ENCODE results near the gene ING3.
"Not testable (repeated sequence)": the region's sequence is repeated elsewhere in the genome, so short reads cannot be mapped to it uniquely, and the experiment has no call there.

The ING3 gene

DNA sequence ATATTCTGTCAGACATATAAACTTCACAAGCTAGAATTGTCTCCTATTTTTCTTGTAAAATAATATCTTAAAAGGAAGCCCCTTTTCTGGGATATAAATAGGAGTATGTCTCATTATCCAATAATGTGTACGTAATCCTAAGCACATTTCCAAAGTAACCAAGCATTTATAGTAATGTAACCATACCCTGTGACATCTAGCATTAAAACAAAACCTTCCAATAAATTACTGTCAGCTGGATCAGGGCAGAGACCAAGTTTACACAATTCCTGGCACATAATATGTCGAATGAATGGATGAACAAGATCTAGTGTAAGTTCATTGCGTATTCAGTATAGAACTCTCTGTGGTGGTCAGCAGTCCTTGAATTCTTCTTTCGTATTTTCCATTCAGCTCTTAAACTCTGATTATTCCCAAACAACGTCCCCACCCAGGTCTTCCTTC is 52.2 kb downstream of the ING3 start:
- Histone ChIP-seq H3K9me3 (ENCODE audit: control insufficient read depth in 2 of 2, low read length in 2 of 2) (no peaks in the 10 kb centered on the region), H3K36me3 (ENCODE audit: control insufficient read depth in 2 of 2, insufficient read depth in 2 of 2, low read length in 2 of 2) (no peaks in the 10 kb centered on the region), H3K9ac (ENCODE audit: low read length in 2 of 2) (no peak overlapping the region), H3K4me1 (ENCODE audit: control insufficient read depth, insufficient read depth, low read length) (peaks cover 23% of the 10 kb centered on the region), H3K4me3 (ENCODE audit: low read length in 2 of 2) (no peak overlapping the region), H3K27me3 (ENCODE audit: control insufficient read depth in 1 of 2, insufficient read depth in 2 of 2, low read length in 2 of 2) (no peaks in the 10 kb centered on the region), H3K27ac (ENCODE audit: low read length) (peak overlapping the region; percentile 25)

GRCh38 chr7:121003986-121004685 is 53.6 kb downstream of the ING3 start:
- Histone ChIP-seq H3K9ac (ENCODE audit: low read length in 2 of 2) (no peak overlapping the region), H3K27ac (ENCODE audit: low read length) (no peak overlapping the region), H3K4me3 (ENCODE audit: low read length in 2 of 2) (no peak overlapping the region), H3K9me3 (ENCODE audit: control insufficient read depth in 2 of 2, low read length in 2 of 2) (no peaks in the 10 kb centered on the region), H3K27me3 (ENCODE audit: control insufficient read depth in 1 of 2, insufficient read depth in 2 of 2, low read length in 2 of 2) (no peaks in the 10 kb centered on the region), H3K36me3 (ENCODE audit: control insufficient read depth in 2 of 2, insufficient read depth in 2 of 2, low read length in 2 of 2) (no peaks in the 10 kb centered on the region), H3K4me1 (ENCODE audit: control insufficient read depth, insufficient read depth, low read length) (peaks cover 23% of the 10 kb centered on the region)

- not testable (repeated sequence) for H3K9ac ChIP-seq (ENCODE audit: low read length in 2 of 2); H3K27me3 ChIP-seq (ENCODE audit: control insufficient read depth in 1 of 2, insufficient read depth in 2 of 2, low read length in 2 of 2); H3K27ac ChIP-seq (ENCODE audit: low read length); H3K9me3 ChIP-seq (ENCODE audit: control insufficient read depth in 2 of 2, low read length in 2 of 2); H3K36me3 ChIP-seq (ENCODE audit: control insufficient read depth in 2 of 2, insufficient read depth in 2 of 2, low read length in 2 of 2); H3K4me3 ChIP-seq (ENCODE audit: low read length in 2 of 2)
- H3K4me1 ChIP-seq (ENCODE audit: control insufficient read depth, insufficient read depth, low read length) = peaks cover 23% of the 10 kb centered on the region
These were observed 54.5 kb downstream of the ING3 start for GRCh38 chr7:121005058-121005457.

DNA sequence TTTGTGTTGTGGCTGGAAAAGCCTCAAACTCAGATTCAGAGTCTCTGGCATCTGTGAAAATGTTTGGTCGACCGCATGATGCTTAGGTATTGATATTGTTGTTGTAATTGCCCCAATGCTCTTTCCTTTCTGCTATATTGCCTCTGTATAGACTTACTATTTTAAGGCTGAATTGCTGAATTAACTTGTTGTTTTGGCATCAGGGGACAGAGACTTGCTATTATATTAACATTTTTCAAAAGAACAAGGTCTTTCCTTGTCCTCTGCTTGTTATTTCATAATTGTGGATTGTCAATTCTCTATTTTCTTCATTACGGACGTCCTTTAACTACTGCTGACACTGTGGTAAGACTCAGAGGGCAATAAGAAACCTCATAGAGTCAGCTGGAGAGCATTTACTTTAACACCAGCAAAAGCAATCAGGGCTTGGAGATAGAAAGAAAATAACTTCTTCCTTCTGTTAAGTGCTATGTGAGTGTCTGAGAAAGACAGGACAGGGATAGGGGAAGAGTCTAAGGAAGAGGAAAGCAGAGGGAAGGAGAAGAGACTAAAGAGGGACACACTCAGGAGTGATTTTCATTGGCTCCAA is 55.5 kb downstream of the ING3 start:
- H3K4me3 ChIP-seq (ENCODE audit: low read length in 2 of 2) = no peak overlapping the region
- H3K36me3 ChIP-seq (ENCODE audit: control insufficient read depth in 2 of 2, insufficient read depth in 2 of 2, low read length in 2 of 2) = no peaks in the 10 kb centered on the region
- no peaks in the 10 kb centered on the region for H3K27me3 ChIP-seq (ENCODE audit: control insufficient read depth in 1 of 2, insufficient read depth in 2 of 2, low read length in 2 of 2)
- no peaks in the 10 kb centered on the region for H3K9me3 ChIP-seq (ENCODE audit: control insufficient read depth in 2 of 2, low read length in 2 of 2)
- peak overlapping the region in 1 of 2 donors; percentile 37 for H3K9ac ChIP-seq (ENCODE audit: low read length in 2 of 2)
- peak overlapping the region; percentile 43 for H3K27ac ChIP-seq (ENCODE audit: low read length)
- peaks cover 19% of the 10 kb centered on the region for H3K4me1 ChIP-seq (ENCODE audit: control insufficient read depth, insufficient read depth, low read length)

DNA sequence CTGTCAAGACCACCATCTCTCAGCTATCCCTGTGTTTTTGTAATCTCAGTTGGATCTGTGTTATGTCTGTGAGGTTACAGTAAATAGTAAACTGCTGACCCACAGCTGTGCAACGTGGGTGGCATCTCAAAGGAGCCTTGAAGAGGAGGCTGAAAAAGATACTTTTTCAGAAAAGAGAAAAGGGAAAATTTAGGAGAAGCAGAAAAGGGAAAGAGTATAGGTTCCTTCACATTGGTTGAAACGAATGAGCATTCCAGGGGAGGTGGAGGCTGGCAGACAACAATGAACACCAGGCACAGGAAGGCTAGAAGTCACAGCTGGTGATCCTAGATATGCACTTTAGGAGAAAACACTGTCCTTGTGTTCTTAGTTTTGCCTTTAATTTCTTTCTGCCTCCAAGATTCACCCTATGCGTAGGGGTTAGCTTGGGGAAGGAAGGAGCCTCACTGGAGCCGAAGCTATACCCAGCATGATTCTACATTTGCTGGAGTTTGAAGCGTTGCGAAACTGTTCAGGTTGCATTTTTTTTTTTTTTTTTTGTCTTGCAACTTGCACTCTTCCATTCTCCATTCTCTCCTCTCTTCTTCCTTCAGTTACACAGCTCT is 56.2 kb downstream of the ING3 start:
- H3K27ac ChIP-seq (ENCODE audit: low read length) = peak overlapping the region; percentile 43
- no peaks in the 10 kb centered on the region for H3K36me3 ChIP-seq (ENCODE audit: control insufficient read depth in 2 of 2, insufficient read depth in 2 of 2, low read length in 2 of 2)
- H3K9ac ChIP-seq (ENCODE audit: low read length in 2 of 2) = no peak overlapping the region
- no peaks in the 10 kb centered on the region for H3K9me3 ChIP-seq (ENCODE audit: control insufficient read depth in 2 of 2, low read length in 2 of 2)
- peak overlapping the region; percentile 25 to 30 for H3K4me3 ChIP-seq (ENCODE audit: low read length in 2 of 2)
- no peaks in the 10 kb centered on the region for H3K27me3 ChIP-seq (ENCODE audit: control insufficient read depth in 1 of 2, insufficient read depth in 2 of 2, low read length in 2 of 2)
- H3K4me1 ChIP-seq (ENCODE audit: control insufficient read depth, insufficient read depth, low read length) = peaks cover 17% of the 10 kb centered on the region

- Histone ChIP-seq H3K4me1 (ENCODE audit: control insufficient read depth, insufficient read depth, low read length) (peaks cover 19% of the 10 kb centered on the region), H3K9ac (ENCODE audit: low read length in 2 of 2) (no peak overlapping the region), H3K9me3 (ENCODE audit: control insufficient read depth in 2 of 2, low read length in 2 of 2) (no peaks in the 10 kb centered on the region), H3K27me3 (ENCODE audit: control insufficient read depth in 1 of 2, insufficient read depth in 2 of 2, low read length in 2 of 2) (no peaks in the 10 kb centered on the region), H3K4me3 (ENCODE audit: low read length in 2 of 2) (no peak overlapping the region), H3K27ac (ENCODE audit: low read length) (no peak overlapping the region), H3K36me3 (ENCODE audit: control insufficient read depth in 2 of 2, insufficient read depth in 2 of 2, low read length in 2 of 2) (no peaks in the 10 kb centered on the region)
These were observed 58.2 kb downstream of the ING3 start for GRCh38 chr7:121008816-121009215.

DNA sequence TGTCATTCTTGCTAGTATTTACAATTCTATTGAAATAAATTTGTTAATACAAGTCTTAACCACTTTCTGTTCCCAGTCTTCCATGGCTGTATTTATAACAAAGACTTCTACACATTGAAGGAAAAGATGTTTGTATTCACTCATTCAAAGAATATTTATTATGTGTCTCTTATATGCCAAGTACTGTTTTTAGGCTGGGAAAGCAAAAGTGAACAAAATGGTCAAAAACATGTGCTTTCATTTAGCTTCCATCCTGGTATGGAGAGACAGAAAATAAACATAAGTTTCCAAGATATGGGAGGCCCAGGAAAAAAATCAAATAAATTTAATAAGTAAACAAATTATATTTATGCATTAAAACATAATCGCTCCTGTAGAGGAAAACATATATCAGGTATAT is 60.8 kb downstream of the ING3 start:
- no peaks in the 10 kb centered on the region for H3K36me3 ChIP-seq (ENCODE audit: control insufficient read depth in 2 of 2, insufficient read depth in 2 of 2, low read length in 2 of 2)
- H3K9me3 ChIP-seq (ENCODE audit: control insufficient read depth in 2 of 2, low read length in 2 of 2) = no peaks in the 10 kb centered on the region
- peaks cover 21% of the 10 kb centered on the region for H3K4me1 ChIP-seq (ENCODE audit: control insufficient read depth, insufficient read depth, low read length)
- H3K27ac ChIP-seq (ENCODE audit: low read length) = no peak overlapping the region
- no peaks in the 10 kb centered on the region for H3K27me3 ChIP-seq (ENCODE audit: control insufficient read depth in 1 of 2, insufficient read depth in 2 of 2, low read length in 2 of 2)
- H3K9ac ChIP-seq (ENCODE audit: low read length in 2 of 2) = no peak overlapping the region
- H3K4me3 ChIP-seq (ENCODE audit: low read length in 2 of 2) = no peak overlapping the region

DNA sequence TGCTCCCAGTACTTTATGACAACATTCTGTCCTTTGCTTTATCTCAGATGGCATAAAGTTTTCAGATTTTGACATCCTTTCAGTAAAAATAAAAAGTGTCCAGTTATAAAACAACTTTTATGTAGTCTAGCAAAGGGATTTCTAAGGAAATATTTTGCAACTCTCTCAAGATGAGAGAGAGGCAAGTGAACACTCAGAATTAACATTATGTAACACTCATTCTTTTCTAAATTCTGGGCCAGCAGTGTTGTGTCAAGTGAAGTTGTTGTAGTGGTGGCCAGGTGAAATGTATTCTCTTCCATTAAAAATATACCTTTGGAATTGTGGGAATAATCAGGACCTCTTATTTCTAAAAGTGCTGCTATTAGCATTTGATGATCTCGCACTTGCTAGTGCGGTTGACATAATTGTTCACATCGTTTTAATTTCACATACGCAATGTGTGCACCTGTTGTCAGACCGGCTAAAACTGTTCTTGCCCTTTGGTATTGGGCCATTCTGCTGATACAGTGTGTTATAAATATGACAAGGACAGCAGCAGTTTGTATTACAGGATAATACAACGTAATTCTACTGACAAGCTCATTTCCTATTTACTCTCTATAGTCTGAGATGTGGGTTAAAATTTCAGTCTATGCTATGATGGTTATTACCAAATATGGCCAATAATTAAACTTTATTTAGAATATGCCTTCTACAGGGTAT is 61.7 kb downstream of the ING3 start:
- H3K27me3 ChIP-seq (ENCODE audit: control insufficient read depth in 1 of 2, insufficient read depth in 2 of 2, low read length in 2 of 2) = no peaks in the 10 kb centered on the region
- no peaks in the 10 kb centered on the region for H3K9me3 ChIP-seq (ENCODE audit: control insufficient read depth in 2 of 2, low read length in 2 of 2)
- H3K36me3 ChIP-seq (ENCODE audit: control insufficient read depth in 2 of 2, insufficient read depth in 2 of 2, low read length in 2 of 2) = no peaks in the 10 kb centered on the region
- no peak overlapping the region for H3K9ac ChIP-seq (ENCODE audit: low read length in 2 of 2)
- H3K4me3 ChIP-seq (ENCODE audit: low read length in 2 of 2) = no peak overlapping the region
- H3K27ac ChIP-seq (ENCODE audit: low read length) = no peak overlapping the region
- peaks cover 23% of the 10 kb centered on the region for H3K4me1 ChIP-seq (ENCODE audit: control insufficient read depth, insufficient read depth, low read length)

GRCh38 chr7:121012919-121013318 is 62.3 kb downstream of the ING3 start:
- H3K4me3 ChIP-seq (ENCODE audit: low read length in 2 of 2) = no peak overlapping the region
- no peaks in the 10 kb centered on the region for H3K27me3 ChIP-seq (ENCODE audit: control insufficient read depth in 1 of 2, insufficient read depth in 2 of 2, low read length in 2 of 2)
- H3K27ac ChIP-seq (ENCODE audit: low read length) = no peak overlapping the region
- H3K9ac ChIP-seq (ENCODE audit: low read length in 2 of 2) = no peak overlapping the region
- peaks cover 27% of the 10 kb centered on the region for H3K4me1 ChIP-seq (ENCODE audit: control insufficient read depth, insufficient read depth, low read length)
- H3K36me3 ChIP-seq (ENCODE audit: control insufficient read depth in 2 of 2, insufficient read depth in 2 of 2, low read length in 2 of 2) = no peaks in the 10 kb centered on the region
- H3K9me3 ChIP-seq (ENCODE audit: control insufficient read depth in 2 of 2, low read length in 2 of 2) = no peaks in the 10 kb centered on the region

GRCh38 chr7:121015560-121015959 is 65.0 kb downstream of the ING3 start:
- peak overlapping the region; percentile 38 for H3K27ac ChIP-seq (ENCODE audit: low read length)
- H3K27me3 ChIP-seq (ENCODE audit: control insufficient read depth in 1 of 2, insufficient read depth in 2 of 2, low read length in 2 of 2) = no peaks in the 10 kb centered on the region
- no peak overlapping the region for H3K4me3 ChIP-seq (ENCODE audit: low read length in 2 of 2)
- H3K4me1 ChIP-seq (ENCODE audit: control insufficient read depth, insufficient read depth, low read length) = peaks cover 29% of the 10 kb centered on the region
- no peaks in the 10 kb centered on the region for H3K9me3 ChIP-seq (ENCODE audit: control insufficient read depth in 2 of 2, low read length in 2 of 2)
- no peak overlapping the region for H3K9ac ChIP-seq (ENCODE audit: low read length in 2 of 2)
- H3K36me3 ChIP-seq (ENCODE audit: control insufficient read depth in 2 of 2, insufficient read depth in 2 of 2, low read length in 2 of 2) = no peaks in the 10 kb centered on the region

All from stomach smooth muscle (tissue), 2 donors.